Kidney (tissue), 14 donors: ENCODE measurements around the gene ADAM8. TPM values are rescaled to one million over a fixed set of nuclear protein-coding genes. Genes with fewer than 3 reads are reported as not detected.

Experiments
- DNase-seq, 5 donors: peaks; one replicate each; pipeline ENCODE4 v3.0.0-alpha.2; 2013 to 2020
- FAIRE-seq: peaks from 2 replicates; lab custom pipeline; 2012; peaks lifted over from hg19 to GRCh38; lab: Jason Lieb, UNC
- H3K27ac ChIP-seq, 2 donors: one replicate each; pipeline ENCODE4 v1.7.0; 2013; ENCODE audit warnings: low read depth in 2 of 2, low read length in 2 of 2, inconsistent platforms in 1 of 2
- H3K27me3 ChIP-seq: one replicate; pipeline ENCODE4 v1.7.1; 2013; ENCODE audit warnings: low read length, inconsistent platforms; ENCODE audit not compliant: control insufficient read depth, insufficient read depth
- H3K36me3 ChIP-seq, 3 donors: one replicate each; pipeline versions ENCODE4 v1.7.0 to v1.7.1; 2013; ENCODE audit warnings: low read length in 3 of 3, control low read depth in 1 of 3, inconsistent platforms in 1 of 3; ENCODE audit not compliant: insufficient read depth in 3 of 3, control insufficient read depth in 2 of 3
- H3K4me1 ChIP-seq, 3 donors: one replicate each; pipeline versions ENCODE4 v1.7.0 to v1.7.1; 2013; ENCODE audit warnings: low read length in 3 of 3, inconsistent platforms in 1 of 3, low read depth in 1 of 3; ENCODE audit not compliant: control insufficient read depth in 2 of 3, insufficient read depth in 2 of 3
- H3K4me3 ChIP-seq, 3 donors: one replicate each; pipeline versions ENCODE4 v1.7.0 to v1.8.1; 2013; ENCODE audit warnings: low read length in 3 of 3, control low read depth in 1 of 3, inconsistent platforms in 1 of 3
- H3K9ac ChIP-seq, 3 donors: one replicate each; pipeline versions ENCODE4 v1.7.0 to v1.7.1; 2013; ENCODE audit warnings: low read length in 3 of 3, control low read depth in 1 of 3, inconsistent platforms in 1 of 3
- H3K9me3 ChIP-seq, 3 donors: one replicate each; pipeline versions ENCODE4 v1.7.0 to v1.7.1; 2013; ENCODE audit warnings: low read length in 3 of 3, control low read depth in 1 of 3, inconsistent platforms in 1 of 3; ENCODE audit not compliant: control insufficient read depth in 2 of 3, insufficient read depth in 1 of 3
- intact Hi-C: fragments of 100-400 bp; cut with DNase I; formaldehyde crosslinking; loops from one replicate; pipeline ENCODE4 v1.11.1; 2022
- polyA plus RNA-seq: library from polyadenylated mRNA; stranded (reverse); fragments of 350-450 nt; fragmentation: Illumina TruSeq; extraction: RNeasy Lipid Tissue Mini Kit (QIAGEN cat#74804); gene quantifications from one replicate; pipeline ENCODE4 v1.2.3, GENCODE V29; 2014; ENCODE audit warnings: low read depth, low replicate concordance; ENCODE audit not compliant: insufficient read depth
- total RNA-seq: library from RNA; stranded (reverse); fragmentation: NEBNext Ultra II Directional; extraction: Animal tissue kit (Norgen Biotek cat#: 25700); gene quantifications from one replicate; pipeline ENCODE4 v1.2.1, GENCODE V29; 2021
- TF ChIP-seq, protein P1 (sequence below): IDR thresholded peaks from 3 replicates; pipeline ENCODE4 v1.5.1; 2012; ENCODE audit warnings: mild to moderate bottlenecking, moderate library complexity, borderline replicate concordance; ENCODE audit not compliant: insufficient read depth; ENCODE audit errors: extremely low read depth
- donor health status: control.
- donor health status: control.
- donor health status: control.
- donor health status: control.
- donor health status: control.
- donor health status: DM: yes; HTN: yes; CAD: no.
- donor health status: Normal renal cell carcinoma (clear cell type).

ADAM8 gene
- total and polyA plus RNA-seq, 2 donors from 2014 or later: 3.4 to 16.6 TPM

DNA sequence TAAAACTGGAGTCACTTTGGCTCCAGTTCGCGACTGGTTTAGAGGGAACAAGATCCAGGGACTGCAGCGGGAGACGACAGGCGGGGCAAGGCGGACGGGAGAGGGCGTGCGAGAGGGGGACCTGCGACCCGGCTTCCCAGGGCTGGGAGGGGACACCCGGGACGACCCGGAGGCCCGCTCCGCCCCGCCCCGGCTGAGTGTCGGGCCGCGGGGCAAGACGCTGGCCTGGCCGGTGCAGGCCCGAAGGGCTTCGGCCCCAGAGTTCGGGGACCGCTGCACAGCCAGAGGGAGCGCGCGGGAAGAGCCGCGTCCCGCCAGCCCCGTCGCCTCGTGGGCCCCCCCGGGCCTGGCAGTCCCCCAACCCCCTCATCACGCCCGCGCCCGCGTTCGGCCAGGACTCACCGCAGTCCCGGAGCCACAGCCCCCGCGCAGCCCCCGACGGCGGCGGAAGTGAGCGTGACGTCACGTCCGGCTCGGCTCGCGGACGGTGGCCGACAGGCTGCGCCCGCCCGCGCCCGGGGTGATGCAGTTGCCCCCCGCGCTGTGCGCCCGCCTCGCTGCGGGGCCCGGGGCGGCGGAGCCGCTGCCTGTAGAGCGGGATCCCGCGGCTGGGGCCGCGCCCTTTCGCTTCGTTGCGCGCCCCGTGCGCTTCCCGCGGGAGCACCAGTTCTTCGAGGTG is 31.9 kb upstream of the ADAM8 start, which contains the start of the genes TUBGCP2 and ZNF511:
TUBGCP2 (minus strand) TSS at position 452 of the 679 bp plus-strand sequence. CDS start 5,931 bp downstream, outside the sequence.
ZNF511 (plus strand) TSS at position 494 of the 679 bp plus-strand sequence; CDS start at position 524, 30 bp downstream.
- FAIRE-seq (no peak), DNase-seq (peak in 4 of 5 donors; percentile 88 to 96 (median 92))
- H3K9me3 ChIP-seq: no peaks in the 10 kb centered on the region
- TF ChIP-seq, protein P1, sequence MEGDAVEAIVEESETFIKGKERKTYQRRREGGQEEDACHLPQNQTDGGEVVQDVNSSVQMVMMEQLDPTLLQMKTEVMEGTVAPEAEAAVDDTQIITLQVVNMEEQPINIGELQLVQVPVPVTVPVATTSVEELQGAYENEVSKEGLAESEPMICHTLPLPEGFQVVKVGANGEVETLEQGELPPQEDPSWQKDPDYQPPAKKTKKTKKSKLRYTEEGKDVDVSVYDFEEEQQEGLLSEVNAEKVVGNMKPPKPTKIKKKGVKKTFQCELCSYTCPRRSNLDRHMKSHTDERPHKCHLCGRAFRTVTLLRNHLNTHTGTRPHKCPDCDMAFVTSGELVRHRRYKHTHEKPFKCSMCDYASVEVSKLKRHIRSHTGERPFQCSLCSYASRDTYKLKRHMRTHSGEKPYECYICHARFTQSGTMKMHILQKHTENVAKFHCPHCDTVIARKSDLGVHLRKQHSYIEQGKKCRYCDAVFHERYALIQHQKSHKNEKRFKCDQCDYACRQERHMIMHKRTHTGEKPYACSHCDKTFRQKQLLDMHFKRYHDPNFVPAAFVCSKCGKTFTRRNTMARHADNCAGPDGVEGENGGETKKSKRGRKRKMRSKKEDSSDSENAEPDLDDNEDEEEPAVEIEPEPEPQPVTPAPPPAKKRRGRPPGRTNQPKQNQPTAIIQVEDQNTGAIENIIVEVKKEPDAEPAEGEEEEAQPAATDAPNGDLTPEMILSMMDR: peak; percentile 3
- no peaks in the 10 kb centered on the region for H3K27me3 ChIP-seq
- peak within 1 kb of the TSS; percentile 68 to 79 (median 78) for H3K9ac ChIP-seq
- H3K36me3 ChIP-seq: peaks cover 0 to 16% (median 2%) of the 10 kb centered on the region in 3 donors
- H3K4me1 ChIP-seq: peaks cover 3 to 27% (median 14%) of the 10 kb centered on the region in 3 donors
- H3K4me3 ChIP-seq: peak within 1 kb of the TSS; percentile 89 to 95 (median 90)
- H3K27ac ChIP-seq: peak within 1 kb of the TSS; percentile 90 to 97
- intact Hi-C loops: no loop called here

DNA sequence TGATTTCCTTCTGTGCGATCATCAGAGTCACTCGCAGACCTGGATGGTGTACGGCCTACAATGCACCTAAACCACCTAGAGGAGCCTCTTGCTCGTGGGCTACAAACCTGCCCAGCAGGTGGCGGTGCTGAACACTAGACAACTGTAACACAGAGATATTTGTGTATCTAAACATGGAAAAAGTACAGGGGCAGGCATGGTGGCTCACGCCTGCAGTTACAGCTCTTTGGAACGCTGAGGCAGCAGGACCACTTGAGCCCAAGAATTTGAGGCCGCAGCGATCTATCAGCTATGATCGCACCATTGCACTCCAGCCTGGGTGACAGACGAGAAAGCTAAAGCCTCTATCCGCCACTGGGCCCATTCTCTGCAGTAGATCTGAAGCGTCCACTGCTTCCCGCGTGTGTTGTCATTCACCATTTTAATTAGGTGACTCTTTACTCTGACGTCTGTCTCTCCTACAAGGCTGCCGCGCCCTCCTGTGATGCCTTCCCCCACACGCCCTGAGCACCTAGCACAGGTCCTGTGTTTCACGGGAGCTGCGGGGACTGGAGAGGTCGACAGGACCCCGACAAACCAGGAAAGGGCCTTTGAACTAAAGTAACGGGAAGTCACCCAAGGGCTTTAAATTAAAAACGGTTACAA is 31.2 kb upstream of the ADAM8 start:
- intact Hi-C loops: no loop called here
- H3K27me3 ChIP-seq: no peaks in the 10 kb centered on the region
- H3K27ac ChIP-seq: peak overlapping the region; percentile 90 to 97
- H3K9me3 ChIP-seq: no peaks in the 10 kb centered on the region
- TF ChIP-seq, protein P1: peak; percentile 65
- FAIRE-seq: no peak
- peak overlapping the region; percentile 68 to 79 (median 78) for H3K9ac ChIP-seq
- peaks cover 3 to 27% (median 14%) of the 10 kb centered on the region in 3 donors for H3K4me1 ChIP-seq
- DNase-seq: peak; percentile 88 to 93 (median 91)
- peaks cover 0 to 15% (median 2%) of the 10 kb centered on the region in 3 donors for H3K36me3 ChIP-seq
- H3K4me3 ChIP-seq: peak overlapping the region; percentile 89 to 95 (median 90)

DNA sequence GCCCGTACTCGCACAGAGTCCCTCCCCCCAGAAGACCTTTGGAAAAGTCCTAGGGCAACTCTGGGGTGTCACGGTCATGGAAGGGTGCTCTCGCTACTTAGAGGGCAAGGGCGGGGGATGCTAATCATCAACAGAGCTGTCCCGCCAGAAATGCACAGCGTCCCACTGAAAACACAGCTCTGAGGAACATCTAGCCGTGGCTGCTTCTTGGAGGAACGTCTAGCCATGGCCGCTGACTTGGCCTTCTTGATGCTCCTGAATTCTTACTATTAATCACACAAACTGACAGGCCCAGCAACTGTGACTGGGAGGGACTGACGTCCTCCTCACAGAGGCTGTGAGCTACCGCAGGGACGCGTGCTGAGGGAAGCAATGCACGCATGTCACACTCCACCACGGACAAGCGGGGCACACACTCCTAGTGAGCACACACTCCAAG is 30.3 kb upstream of the ADAM8 start:
- Histone ChIP-seq H3K27ac (peak overlapping the region; percentile 44 to 56), H3K4me1 (peaks cover 3 to 27% (median 14%) of the 10 kb centered on the region in 3 donors), H3K9me3 (no peaks in the 10 kb centered on the region), H3K9ac (peak overlapping the region in 1 of 3 donors; percentile 68), H3K4me3 (peak overlapping the region in 2 of 3 donors; percentile 89 to 95), H3K27me3 (no peaks in the 10 kb centered on the region), H3K36me3 (peaks cover 2 to 20% (median 4%) of the 10 kb centered on the region in 3 donors)
- DNase-seq: peak in 4 of 5 donors; percentile 30 to 71 (median 56)
- TF ChIP-seq, protein P1: no peak
- no peak for FAIRE-seq
- intact Hi-C loops: no loop called here
